HG03575 (cell line): ENCODE data around the gene ID2.
"Not testable (repeated sequence)": the region's sequence is repeated elsewhere in the genome, so short reads cannot be mapped to it uniquely, and the experiment has no call there.

Experiments used
- ATAC-seq: cut with Tn5 transposase; IDR thresholded peaks from one replicate; pipeline ENCODE4 v1.9.1; 2021; ENCODE audit not compliant: unreplicated experiment, insufficient number of reproducible peaks, low FRiP score; ENCODE audit errors: extremely low read depth

Gene ID2

DNA sequence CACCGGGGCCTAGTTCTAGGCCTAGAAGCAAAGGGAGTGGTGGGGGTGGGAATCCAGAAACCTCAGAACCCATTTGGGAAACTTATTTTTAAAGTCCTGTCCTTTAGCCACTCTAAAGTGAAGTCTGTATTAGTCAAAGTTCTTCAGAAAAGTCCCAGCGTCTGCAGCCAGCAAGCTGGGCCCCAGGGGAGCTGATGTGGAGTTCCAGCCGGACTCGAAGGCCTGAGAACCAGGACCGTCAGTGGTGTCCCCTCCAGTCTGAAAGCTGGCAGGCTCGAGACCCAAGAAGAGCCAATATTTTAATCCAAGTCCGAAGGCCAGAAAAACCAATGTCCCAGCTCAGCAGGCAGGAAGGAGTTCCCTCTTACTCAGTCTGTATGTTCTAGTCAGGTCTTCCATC lies 32.4 kb downstream of the ID2 start:
- ATAC-seq, result no peak

DNA sequence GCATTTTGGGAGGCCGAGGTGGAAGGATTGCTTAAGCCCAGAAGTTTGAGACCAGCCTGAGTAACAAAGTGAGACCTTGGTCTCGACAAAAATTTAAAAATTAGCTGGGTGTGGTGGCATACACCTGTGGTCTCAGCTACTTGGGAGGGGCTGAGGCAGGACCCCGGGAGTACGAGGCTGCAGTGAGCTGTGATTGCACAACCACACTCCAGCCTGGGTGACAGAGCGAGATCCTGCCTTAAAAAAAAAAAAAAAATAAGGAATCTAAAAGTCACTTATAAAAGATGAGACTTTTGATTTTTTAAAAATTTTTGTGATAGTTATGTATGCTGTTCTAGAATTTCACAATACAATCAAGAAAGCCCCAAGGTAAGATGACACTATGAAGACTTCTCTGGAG lies 33.1 kb downstream of the ID2 start:
- no peak for ATAC-seq

DNA sequence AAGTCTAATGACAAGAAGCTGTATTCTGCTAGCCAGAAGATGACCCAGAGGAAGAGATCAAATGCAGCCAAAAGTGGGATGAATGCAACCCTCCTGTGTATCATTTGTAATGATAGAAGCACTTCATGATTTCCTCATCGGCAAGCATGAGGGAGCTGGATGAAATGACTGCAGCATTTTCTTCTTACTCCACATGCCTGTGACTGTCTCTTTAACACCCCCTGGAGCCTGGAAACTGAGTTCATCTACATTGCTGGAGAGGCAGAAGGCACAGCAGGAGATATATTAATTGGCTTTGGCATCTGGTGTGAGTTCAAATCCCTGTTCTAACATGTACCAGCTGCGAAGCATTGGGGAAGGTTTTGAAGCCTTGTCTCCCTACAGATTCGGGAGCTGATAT lies 37.7 kb downstream of the ID2 start:
- ATAC-seq, result no peak

DNA sequence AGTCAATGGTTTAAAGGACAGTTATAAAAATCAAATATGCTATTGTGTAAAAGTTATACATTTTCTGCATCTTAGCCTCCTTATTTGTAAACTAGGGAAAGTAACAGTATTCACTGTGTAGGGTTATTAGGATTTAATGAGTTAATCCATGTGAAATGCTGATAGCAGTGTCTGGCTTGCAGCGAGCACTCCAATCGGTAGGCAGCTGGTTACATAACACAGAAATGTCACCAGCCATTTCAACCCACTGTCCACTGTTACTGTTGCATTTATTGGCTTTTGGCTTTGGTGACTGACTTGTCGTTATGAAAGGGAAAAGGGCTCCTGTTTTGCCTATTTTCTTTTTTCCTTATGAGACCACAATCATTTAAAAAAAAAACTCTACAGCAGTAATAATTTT lies 38.9 kb downstream of the ID2 start:
- ATAC-seq, result no peak

DNA sequence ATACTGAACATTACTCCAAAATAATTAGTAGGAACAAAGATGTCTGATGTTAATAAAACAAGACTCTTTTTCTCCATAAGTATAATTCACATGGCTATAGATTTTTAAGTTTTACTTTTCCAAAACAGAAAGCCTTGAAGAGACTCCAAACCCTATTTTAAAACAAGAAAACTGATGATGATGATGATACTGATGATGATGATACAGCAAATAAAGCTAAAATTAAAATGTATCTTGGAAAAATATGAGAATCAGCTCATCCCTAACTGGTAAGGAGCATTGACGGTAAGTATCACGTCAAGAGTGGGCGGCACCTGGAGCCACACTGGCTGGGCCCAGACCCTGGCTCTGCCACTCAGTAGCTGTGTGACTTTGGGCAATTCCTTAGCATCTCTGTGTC lies 39.6 kb downstream of the ID2 start:
- ATAC-seq, result no peak

DNA sequence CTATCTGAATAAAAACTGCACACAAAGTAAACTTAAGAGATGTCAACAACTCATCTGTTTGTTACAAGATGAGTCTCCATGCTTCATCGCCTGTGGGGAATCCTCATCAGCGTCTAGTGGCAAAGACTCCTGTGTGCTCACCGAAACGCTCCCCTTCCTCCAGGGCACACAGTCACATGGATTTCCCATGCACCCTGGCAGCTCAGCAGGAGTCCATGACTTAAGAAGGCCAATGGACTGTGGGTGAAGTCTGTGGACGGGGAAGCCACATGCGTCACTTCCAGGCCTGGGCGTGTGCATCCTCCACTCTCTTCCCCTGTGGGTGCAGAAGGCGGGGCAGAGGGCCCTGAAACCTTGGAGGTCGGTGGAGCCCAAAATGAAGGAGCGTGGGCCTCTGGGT lies 41.1 kb downstream of the ID2 start:
- no peak for ATAC-seq

DNA sequence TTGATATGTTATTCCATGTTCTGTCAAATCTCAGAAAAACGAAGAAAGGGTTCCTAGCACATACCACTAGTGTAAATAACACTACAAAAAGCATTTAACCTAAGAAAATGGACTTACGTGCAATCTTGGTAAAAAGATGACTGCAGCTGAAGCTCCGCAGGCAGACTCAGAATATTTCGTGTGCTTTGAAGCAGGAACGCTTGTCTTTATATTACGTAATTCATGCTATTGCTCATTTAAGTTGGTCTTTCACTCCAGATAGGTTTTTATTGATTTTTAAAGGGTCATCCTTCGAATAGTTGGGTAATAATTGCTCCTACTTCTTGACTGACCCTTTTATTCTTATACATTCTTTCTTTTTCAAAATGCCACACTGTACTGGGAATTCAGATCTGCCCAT lies 44.0 kb downstream of the ID2 start:
- ATAC-seq, result no peak

DNA sequence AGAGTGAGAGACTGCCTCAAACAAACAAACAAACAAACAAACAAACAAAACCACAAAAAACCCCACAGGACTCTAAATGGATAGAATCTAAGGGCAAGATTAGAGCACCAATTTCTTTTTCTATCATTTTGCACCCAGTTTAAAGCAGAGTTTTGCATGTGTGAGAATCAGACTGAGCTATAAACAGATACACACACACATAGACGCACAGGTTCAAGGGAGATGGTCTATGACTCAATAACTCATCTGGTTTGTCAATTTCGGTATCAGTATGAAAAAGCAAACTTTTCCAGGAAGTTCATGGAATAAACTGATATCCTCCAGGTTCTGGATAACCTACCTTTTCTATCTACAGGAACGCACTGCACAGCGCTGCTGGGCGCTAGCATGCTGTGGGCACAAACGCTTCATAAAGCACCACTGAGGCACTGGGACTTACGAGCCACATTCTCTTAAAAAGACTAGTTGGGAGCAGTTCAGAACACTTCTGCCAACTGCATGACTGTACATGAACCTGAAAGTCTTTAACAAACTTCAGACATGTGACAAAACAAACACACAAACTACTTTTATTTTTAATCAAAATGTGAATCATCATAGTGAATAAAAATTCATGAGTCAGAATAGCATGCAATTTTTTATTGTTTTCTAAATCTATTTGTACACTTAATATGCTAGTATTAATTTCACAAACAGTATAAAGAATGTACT lies 46.6 kb downstream of the ID2 start:
- no peak for ATAC-seq

DNA sequence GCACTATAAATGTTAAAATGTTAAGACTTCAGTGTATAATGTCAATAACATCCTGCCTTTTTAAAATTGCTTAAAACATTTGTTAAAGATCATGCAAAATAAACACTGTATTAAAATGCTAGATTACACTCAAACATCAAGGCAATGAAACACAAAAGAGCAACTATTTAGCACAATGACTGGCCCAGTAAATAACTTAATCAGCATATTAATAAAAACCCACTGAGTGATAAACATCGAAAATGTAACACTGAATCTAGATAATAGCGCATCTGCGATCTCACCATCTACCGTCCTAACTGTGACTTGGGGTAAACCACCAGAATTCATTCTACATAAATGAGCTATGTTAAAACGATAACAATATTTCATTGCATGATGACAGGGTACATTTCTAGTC lies 47.2 kb downstream of the ID2 start:
- ATAC-seq, result not testable (repeated sequence)

DNA sequence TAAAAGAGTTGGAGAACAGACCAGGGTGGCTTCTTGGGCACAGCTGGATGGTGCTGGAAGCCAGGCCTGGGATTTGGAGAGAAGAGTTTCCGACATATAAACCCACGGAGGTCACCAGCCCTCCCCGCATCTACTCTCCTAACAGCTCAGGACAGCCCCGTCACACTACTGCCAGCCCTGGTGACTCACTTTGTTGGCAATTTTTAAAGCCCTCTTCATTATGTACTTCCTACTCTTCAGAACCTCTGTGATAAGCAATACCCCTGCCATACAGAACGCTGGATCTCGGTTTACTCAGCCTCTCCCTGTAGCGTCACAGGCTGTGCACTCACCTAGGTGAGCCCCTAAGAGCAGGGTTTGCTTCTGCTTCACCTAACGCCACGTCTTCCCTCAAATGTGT lies 48.1 kb downstream of the ID2 start:
- no peak for ATAC-seq

DNA sequence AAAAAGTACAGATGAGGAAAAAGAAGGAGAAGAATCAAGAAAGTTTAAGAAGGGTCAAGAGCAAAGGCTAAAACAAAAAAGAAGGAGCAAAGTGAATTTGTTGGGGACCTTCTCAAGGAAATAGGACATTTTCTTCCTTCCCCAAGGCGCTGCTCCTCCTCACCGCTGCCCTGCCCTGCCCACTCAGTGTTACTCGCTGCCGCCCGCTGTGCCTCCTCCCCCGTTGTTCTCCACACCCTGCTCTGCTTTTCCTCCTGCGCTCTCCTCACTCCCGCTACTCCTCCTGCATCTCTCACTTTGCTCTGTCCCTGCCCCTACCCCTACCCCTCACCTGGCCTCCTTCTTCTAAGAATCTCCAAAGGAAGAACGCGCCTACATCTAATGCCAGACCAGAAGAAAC lies 50.7 kb downstream of the ID2 start:
- no peak for ATAC-seq
